Endodermal cell (in vitro differentiated cells): ENCODE measurements around the gene HPSE2. TPM values are rescaled to one million over a fixed set of nuclear protein-coding genes. Genes with fewer than 3 reads are reported as not detected.

ENCODE experiments used
- DNase-seq: peaks from one replicate; pipeline ENCODE4 v3.0.0-alpha.2; 2017
- H3K27ac ChIP-seq: 2 replicates; pipeline ENCODE4 v1.5.1; 2013; ENCODE audit warnings: mild to moderate bottlenecking, low read depth, low read length, moderate library complexity
- H3K27me3 ChIP-seq: 2 replicates; pipeline ENCODE4 v1.6.1; 2013; ENCODE audit warnings: mild to moderate bottlenecking, low read length, moderate library complexity; ENCODE audit not compliant: insufficient read depth, control insufficient read depth, poor library complexity, severe bottlenecking
- H3K36me3 ChIP-seq: 2 replicates; pipeline ENCODE4 v1.7.0; 2013; ENCODE audit warnings: mild to moderate bottlenecking, low read length, moderate library complexity; ENCODE audit not compliant: control insufficient read depth, insufficient read depth
- H3K4me1 ChIP-seq: one replicate; pipeline ENCODE4 v1.7.0; 2013; ENCODE audit warnings: low read length; ENCODE audit not compliant: control insufficient read depth, insufficient read depth
- H3K4me3 ChIP-seq: 2 replicates; pipeline ENCODE4 v1.5.1; 2013; ENCODE audit warnings: mild to moderate bottlenecking, low read length, moderate library complexity
- H3K9ac ChIP-seq: 2 replicates; pipeline ENCODE4 v1.6.1; 2013; ENCODE audit warnings: mild to moderate bottlenecking, low read length, moderate library complexity; ENCODE audit not compliant: poor library complexity, severe bottlenecking; ENCODE audit errors: extremely low read depth
- H3K9me3 ChIP-seq: 2 replicates; pipeline ENCODE4 v1.6.1; 2013; ENCODE audit warnings: mild to moderate bottlenecking, low read length, moderate library complexity; ENCODE audit not compliant: control insufficient read depth
- H3K27ac Mint-ChIP-seq: 2 replicates; pipeline ENCODE4 v1.8.0; 2020; ENCODE audit warnings: mixed read lengths
- H3K27me3 Mint-ChIP-seq: 2 replicates; pipeline ENCODE4 v1.8.0; 2021; ENCODE audit warnings: mild to moderate bottlenecking, mixed read lengths; ENCODE audit not compliant: insufficient read depth
- H3K36me3 Mint-ChIP-seq: 2 replicates; pipeline ENCODE4 v1.8.0; 2020; ENCODE audit warnings: low read depth, mixed read lengths
- H3K4me1 Mint-ChIP-seq: 2 replicates; pipeline ENCODE4 v1.8.0; 2020; ENCODE audit warnings: mixed read lengths
- H3K4me3 Mint-ChIP-seq: 2 replicates; pipeline ENCODE4 v1.8.0; 2020; ENCODE audit warnings: mild to moderate bottlenecking, moderate library complexity, mixed read lengths
- H3K9me3 Mint-ChIP-seq: 2 replicates; pipeline ENCODE4 v1.8.0; 2020; ENCODE audit warnings: mild to moderate bottlenecking, mixed read lengths
- WGBS, 2 experiments: methylation state at CpG; one replicate each; pipeline versions ENCODE4 v1.1.5 to v1.1.7; 2013; ENCODE audit warnings: missing lambda C conversion rate in 2 of 2, mixed read lengths in 1 of 2; ENCODE audit not compliant: insufficient coverage in 1 of 2, insufficient read length in 1 of 2; 5-methylcytosine and 5-hydroxymethylcytosine counted together
- total RNA-seq, 2 donors: library from RNA; stranded (reverse); fragmentation: NEBNext Ultra II Directional in 1 of 2; extraction: Animal tissue kit (Norgen Biotek cat#: 25700) in 1 of 2; gene quantifications; 2 replicates in 1 of 2; 3 replicates in 1 of 2; pipeline ENCODE4 v1.2.1, GENCODE V29; 2021
- TF ChIP-seq, protein P1 (sequence below): fragments of 200-600 bp; sonication (generic); conservative IDR thresholded peaks from 2 replicates; pipeline ENCODE4 v1.5.0; 2021; ENCODE audit warnings: antibody characterized with exemption, mild to moderate bottlenecking

The HPSE2 gene
- total RNA-seq, 2 donors from 2014 or later, result 0.07 to 0.11 TPM

- H3K36me3 Mint-ChIP-seq, result no peaks in the 10 kb centered on the region
- no peaks in the 10 kb centered on the region for H3K9me3 ChIP-seq
- no peak overlapping the region for H3K27ac Mint-ChIP-seq
- DNase-seq, result no peak
- no peak overlapping the region for H3K4me3 ChIP-seq
- H3K27ac ChIP-seq, result no peak overlapping the region
- no peaks in the 10 kb centered on the region for H3K27me3 ChIP-seq
- no peak overlapping the region for H3K4me3 Mint-ChIP-seq
- H3K36me3 ChIP-seq, result no peaks in the 10 kb centered on the region
- H3K27me3 Mint-ChIP-seq, result peaks cover 3% of the 10 kb centered on the region
- H3K4me1 Mint-ChIP-seq, result no peaks in the 10 kb centered on the region
- H3K9me3 Mint-ChIP-seq, result peaks cover 15% of the 10 kb centered on the region
- TF ChIP-seq, protein P1, sequence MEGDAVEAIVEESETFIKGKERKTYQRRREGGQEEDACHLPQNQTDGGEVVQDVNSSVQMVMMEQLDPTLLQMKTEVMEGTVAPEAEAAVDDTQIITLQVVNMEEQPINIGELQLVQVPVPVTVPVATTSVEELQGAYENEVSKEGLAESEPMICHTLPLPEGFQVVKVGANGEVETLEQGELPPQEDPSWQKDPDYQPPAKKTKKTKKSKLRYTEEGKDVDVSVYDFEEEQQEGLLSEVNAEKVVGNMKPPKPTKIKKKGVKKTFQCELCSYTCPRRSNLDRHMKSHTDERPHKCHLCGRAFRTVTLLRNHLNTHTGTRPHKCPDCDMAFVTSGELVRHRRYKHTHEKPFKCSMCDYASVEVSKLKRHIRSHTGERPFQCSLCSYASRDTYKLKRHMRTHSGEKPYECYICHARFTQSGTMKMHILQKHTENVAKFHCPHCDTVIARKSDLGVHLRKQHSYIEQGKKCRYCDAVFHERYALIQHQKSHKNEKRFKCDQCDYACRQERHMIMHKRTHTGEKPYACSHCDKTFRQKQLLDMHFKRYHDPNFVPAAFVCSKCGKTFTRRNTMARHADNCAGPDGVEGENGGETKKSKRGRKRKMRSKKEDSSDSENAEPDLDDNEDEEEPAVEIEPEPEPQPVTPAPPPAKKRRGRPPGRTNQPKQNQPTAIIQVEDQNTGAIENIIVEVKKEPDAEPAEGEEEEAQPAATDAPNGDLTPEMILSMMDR, result no peak
- H3K9ac ChIP-seq, result no peak overlapping the region
- no peaks in the 10 kb centered on the region for H3K4me1 ChIP-seq
- WGBS, 2 experiments, result 83 to 85% methylated on average over 5 of the region's 5 CpGs
Measured at GRCh38 chr10:98980353-98980752, 255.3 kb downstream of the HPSE2 start.

DNA sequence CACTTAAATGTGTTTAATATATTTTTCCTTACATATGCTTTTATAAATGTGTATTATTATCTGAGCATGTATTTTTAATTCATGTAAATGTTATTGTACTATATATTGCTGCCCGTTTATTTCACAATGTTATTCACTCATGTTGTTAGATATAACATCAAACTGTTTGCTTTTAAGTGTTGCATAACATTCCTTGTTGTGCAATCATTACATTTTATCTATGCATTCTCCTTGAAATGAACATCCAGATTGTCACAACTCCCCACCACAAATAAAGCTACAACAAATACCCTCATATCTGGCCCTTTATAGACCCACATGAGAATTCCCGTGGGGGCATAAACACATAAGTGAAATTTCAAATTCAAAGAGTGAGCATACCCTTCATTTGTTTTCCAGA is 264.2 kb downstream of the HPSE2 start:
- H3K27me3 Mint-ChIP-seq, result no peaks in the 10 kb centered on the region

GRCh38 chr10:98967601-98968000 is 268.1 kb downstream of the HPSE2 start:
- H3K36me3 Mint-ChIP-seq, result no peaks in the 10 kb centered on the region
- H3K9me3 Mint-ChIP-seq, result no peaks in the 10 kb centered on the region
- no peak for DNase-seq
- H3K9ac ChIP-seq, result no peak overlapping the region
- peaks cover 9% of the 10 kb centered on the region for H3K4me1 Mint-ChIP-seq
- H3K4me1 ChIP-seq, result no peaks in the 10 kb centered on the region
- H3K27me3 ChIP-seq, result peaks cover 8% of the 10 kb centered on the region
- H3K4me3 ChIP-seq, result no peak overlapping the region
- TF ChIP-seq, protein P1, result no peak
- H3K27ac ChIP-seq, result no peak overlapping the region
- peaks cover 2% of the 10 kb centered on the region for H3K27me3 Mint-ChIP-seq
- no peak overlapping the region for H3K4me3 Mint-ChIP-seq
- H3K36me3 ChIP-seq, result no peaks in the 10 kb centered on the region
- no peaks in the 10 kb centered on the region for H3K9me3 ChIP-seq
- no peak overlapping the region for H3K27ac Mint-ChIP-seq

More for the DNA sequence above, 264.2 kb downstream of the HPSE2 start:
- Mint-ChIP-seq H3K27ac (no peak overlapping the region), H3K36me3 (no peaks in the 10 kb centered on the region), H3K9me3 (no peaks in the 10 kb centered on the region), H3K4me3 (no peak overlapping the region), H3K4me1 (no peaks in the 10 kb centered on the region)
- Histone ChIP-seq H3K4me1 (no peaks in the 10 kb centered on the region), H3K36me3 (no peaks in the 10 kb centered on the region), H3K27ac (no peak overlapping the region), H3K9me3 (no peaks in the 10 kb centered on the region), H3K4me3 (no peak overlapping the region), H3K27me3 (no peaks in the 10 kb centered on the region), H3K9ac (no peak overlapping the region)
- no peak for DNase-seq
- 86% methylated on average over 2 of the region's 2 CpGs; no CpG with 5 or more reads in 1 of the 2 experiments for WGBS, 2 experiments
- TF ChIP-seq, protein P1, result no peak
